Head of caudate nucleus (tissue), 42 donors: Measurements from ENCODE around the gene MUSK.
A peak's percentile ranks its signal among the peaks of the same experiment; 100 is the strongest.

Experiments
- DNase-seq, 42 donors: peaks; one replicate each; pipeline versions ENCODE4 v3.0.0 to v3.0.0-alpha.2; 2020 to 2021; ENCODE audit warnings: mixed read lengths in 7 of 42
- intact Hi-C: fragments of 100-400 bp; cut with DNase I; formaldehyde crosslinking; loops from one replicate; pipeline ENCODE4 v1.15.0; 2022

The MUSK gene

GRCh38 chr9:110668570-110669167 is at the start of gene MUSK:
Gene MUSK (plus strand): TSS chr9:110668791. CDS start chr9:110668905, 114 bp downstream.
- intact Hi-C loops: no loop called here
- DNase-seq: no peak

GRCh38 chr9:110619831-110620230 is 48.8 kb upstream of the MUSK start:
- DNase-seq: no peak
- intact Hi-C loops: no loop called here

DNA sequence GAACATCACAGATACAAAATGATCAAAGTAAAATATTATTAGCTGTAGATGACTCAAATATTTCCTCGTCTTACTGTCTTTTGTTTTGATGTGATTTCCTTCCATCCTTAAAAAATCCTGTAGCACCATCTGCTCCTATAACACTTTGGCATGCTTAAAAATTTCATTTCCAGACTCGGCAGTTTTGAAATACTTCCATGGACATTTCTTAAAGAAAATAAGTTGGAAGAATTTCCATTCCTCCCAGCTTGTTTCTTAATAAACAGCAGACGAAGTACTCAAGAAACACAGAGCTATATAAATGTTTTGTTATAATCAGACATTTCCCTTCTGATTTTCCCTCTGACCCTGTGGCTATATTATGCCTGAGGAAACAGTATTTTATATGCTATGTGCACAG is 47.9 kb upstream of the MUSK start:
- intact Hi-C loops: no loop called here
- no peak for DNase-seq

DNA sequence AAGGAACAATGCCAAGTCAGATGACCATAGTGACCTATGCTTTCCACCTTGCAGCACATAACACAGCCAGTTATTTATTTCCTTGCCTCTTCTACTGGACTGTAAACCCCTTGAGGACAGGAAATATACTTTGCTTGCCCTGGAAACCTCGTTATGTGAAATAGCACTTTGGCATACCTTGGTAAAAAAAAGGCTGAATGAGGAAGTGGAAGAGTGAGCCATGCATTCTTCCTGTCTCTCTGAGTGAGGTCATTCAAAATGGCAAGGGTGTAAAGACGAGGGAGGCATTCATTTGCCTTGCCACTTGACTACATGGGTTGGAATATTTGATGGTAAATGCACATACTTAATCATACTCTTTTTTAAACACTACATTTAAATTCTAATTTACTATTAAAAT is 46.2 kb upstream of the MUSK start:
- intact Hi-C loops: no loop called here
- no peak for DNase-seq

GRCh38 chr9:110623462-110624025 is 45.0 kb upstream of the MUSK start:
- DNase-seq: peak in 27 of 42 donors; percentile 13 to 89 (median 61)
- intact Hi-C loops: no loop called here

- intact Hi-C loops: no loop called here
Measured at GRCh38 chr9:110626101-110626829, 42.3 kb upstream of the MUSK start.

GRCh38 chr9:110635589-110635988 is 33.0 kb upstream of the MUSK start:
- DNase-seq: no peak
- intact Hi-C loops: loop anchor here (5.0 kb wide), 1 partner anchor 667 kb away; no protein-coding TSS in a partner anchor

More at GRCh38 chr9:110626101-110626829, 42.3 kb upstream of the MUSK start:
- DNase-seq: no peak

DNA sequence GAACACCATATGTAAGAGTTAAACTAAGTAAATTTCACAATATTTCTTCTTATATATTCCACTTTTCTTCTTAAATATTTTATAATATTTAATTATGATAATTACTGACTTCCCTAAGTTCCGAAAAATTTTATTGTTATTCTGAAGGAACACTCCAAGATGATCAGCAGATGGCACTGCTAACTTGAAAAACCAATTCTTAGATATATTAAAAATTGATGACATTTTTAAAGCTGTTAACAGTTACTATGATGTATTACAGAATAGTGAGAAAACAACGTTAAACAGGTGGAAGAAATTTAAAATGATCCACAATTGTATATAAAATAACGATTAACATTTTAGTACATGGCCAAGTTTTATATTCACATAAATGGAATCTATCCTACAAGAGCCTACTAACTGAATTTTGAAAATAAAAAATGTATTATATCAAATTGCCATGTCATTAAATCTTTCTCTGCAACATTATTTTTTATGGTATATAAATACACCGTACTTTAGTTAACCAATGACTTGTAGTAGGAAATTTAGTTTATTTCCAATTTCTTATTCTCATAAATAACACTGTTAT is 30.1 kb upstream of the MUSK start:
- intact Hi-C loops: loop anchor here (5.0 kb wide), 1 partner anchor 664 kb away; no protein-coding TSS in a partner anchor
- DNase-seq: no peak

DNA sequence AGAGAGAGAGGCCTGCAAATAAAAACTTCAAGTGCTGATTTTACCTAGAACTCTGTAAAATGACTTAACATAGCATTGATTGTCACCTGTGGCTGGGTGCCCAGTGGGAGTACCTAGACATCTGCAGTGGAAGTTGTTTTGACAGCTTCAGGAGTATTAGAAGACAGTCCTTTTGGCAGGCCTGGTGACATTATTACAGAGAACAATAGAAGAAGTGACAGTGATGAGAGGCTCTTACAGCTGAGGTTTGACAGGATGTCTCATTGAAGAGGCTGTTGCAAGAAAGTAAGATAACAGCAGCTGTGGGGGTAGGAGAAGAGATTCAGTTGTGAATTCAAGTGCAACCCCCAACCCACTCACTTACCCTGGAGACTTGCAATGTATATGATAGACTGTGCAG is 27.9 kb upstream of the MUSK start:
- intact Hi-C loops: loop anchor here (10.0 kb wide), 1 partner anchor 394 kb away; the partner anchor contains the start of gene LPAR1
- DNase-seq: peak in 37 of 42 donors; percentile 16 to 91 (median 63)

DNA sequence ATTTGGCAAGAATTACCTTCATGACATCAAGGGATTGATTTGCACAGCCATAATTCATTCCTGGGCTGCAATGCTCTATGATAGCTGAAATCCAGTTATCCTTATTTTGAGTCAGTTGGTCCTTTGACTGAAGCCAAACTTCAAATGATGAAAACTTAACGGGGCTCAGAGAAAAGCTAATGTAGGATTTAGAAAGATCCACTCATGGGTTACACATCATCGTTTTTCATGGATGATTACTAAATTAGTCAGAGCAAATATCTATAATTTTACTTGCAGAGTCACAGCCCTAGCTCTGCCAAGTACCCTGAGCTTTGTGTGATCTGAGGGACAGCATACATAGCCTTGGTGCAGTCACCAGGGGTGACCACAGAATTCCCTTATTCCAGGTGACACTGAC is 27.3 kb upstream of the MUSK start:
- intact Hi-C loops: loop anchor here (10.0 kb wide), 1 partner anchor 394 kb away; the partner anchor contains the start of gene LPAR1
- no peak for DNase-seq

GRCh38 chr9:110648696-110649095 is 19.9 kb upstream of the MUSK start:
- intact Hi-C loops: loop anchor here (10.0 kb wide), 1 partner anchor 386 kb away; the partner anchor contains the start of gene LPAR1

DNA sequence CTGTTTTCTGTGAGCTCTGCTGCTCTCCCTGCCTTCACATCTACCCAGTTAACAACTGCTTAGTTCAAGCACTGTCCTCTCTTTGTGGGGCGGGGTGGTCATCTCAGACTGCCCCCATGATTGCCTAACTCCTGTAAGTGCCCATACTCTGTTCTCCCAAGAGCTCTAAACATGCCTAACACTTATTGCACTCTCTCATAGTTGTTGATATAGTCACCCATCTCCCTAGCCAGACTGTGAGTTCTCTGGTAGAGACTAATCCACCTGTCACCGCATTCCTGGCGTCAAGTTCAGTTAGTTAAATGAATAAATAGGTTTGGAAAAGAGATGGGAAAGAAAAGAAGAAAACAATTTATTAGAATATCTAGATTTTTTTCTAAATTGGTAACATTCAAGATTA is 18.3 kb upstream of the MUSK start:
- intact Hi-C loops: loop anchor here (5.0 kb wide), 1 partner anchor 117 kb away; no protein-coding TSS in a partner anchor
- peak in 1 of 42 donors; percentile 25 for DNase-seq

More at GRCh38 chr9:110648696-110649095, 19.9 kb upstream of the MUSK start:
- DNase-seq: no peak

- peak in 8 of 42 donors; percentile 20 to 66 (median 32) for DNase-seq
- intact Hi-C loops: loop anchor here (5.0 kb wide), 1 partner anchor 116 kb away; no protein-coding TSS in a partner anchor
Measured at GRCh38 chr9:110650991-110651411, 17.6 kb upstream of the MUSK start.

GRCh38 chr9:110655754-110656641 is 12.6 kb upstream of the MUSK start:
- no peak for DNase-seq
- intact Hi-C loops: no loop called here

GRCh38 chr9:110659891-110660541 is 8.6 kb upstream of the MUSK start:
- DNase-seq: no peak
- intact Hi-C loops: no loop called here

GRCh38 chr9:110669433-110669832 is 842 bp downstream of the MUSK start:
- intact Hi-C loops: no loop called here
- no peak for DNase-seq

- intact Hi-C loops: no loop called here
- no peak for DNase-seq
Measured at GRCh38 chr9:110671849-110672248, 3.3 kb downstream of the MUSK start.

GRCh38 chr9:110672873-110673510 is 4.4 kb downstream of the MUSK start:
- no peak for DNase-seq
- intact Hi-C loops: no loop called here
